GM19099 (cell line): ENCODE results near the gene EIF3B.

Experiments
- POLR2A ChIP-seq: IDR thresholded peaks from 3 replicates; pipeline ENCODE4 v1.6.1; 2011; ENCODE audit warnings: low read depth; ENCODE audit not compliant: insufficient read length; ENCODE audit errors: extremely low read depth

Gene EIF3B

DNA sequence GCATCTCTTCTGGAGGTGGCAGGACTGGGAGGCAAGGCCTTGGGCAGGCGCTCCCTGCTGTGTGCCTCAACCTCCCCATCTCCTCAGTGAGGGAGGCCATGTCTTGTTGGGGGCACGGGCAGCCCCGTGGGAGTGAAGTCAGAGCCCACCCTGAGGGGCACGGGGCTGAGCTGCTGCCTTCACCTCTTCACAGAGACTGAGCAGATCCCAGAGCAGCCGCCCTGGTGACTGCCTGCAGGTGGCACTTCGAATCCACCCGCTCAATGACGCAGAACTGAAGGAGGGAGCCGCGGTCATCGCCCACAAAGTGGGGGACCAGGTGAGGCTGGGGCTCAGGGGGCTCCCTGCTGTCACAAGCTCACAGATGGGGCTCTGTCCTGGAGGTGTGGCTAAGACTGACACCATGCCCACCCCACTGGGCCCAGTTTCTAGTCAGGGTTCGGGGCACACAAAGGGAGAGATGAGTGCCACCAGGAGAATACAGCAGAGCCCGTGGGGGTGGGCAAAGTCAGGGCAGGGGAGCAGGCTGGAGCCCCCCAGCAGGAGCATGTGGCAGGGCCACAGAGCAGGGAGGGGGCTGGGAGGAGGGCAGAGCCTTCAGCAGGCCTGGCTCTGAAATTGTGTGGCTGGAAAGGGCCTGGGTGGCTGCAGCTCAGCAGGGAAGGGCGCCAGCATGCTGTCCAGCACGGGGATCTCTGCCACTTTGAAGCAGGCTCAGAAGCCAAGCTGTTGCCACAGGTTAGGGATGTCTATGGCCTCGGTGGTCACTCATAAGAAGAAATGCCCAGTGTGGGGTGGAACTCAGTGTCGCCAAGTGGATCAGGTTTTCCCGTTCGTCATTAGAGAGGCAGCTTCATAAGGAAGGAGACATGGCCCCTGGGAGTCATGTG lies 30.0 kb downstream of the EIF3B start:
- no peak for TF ChIP-seq POLR2A

- no peak for TF ChIP-seq POLR2A
Measured at GRCh38 chr7:2386964-2387669, 32.5 kb downstream of the EIF3B start.

- no peak for TF ChIP-seq POLR2A
Measured at GRCh38 chr7:2387897-2388636, 33.4 kb downstream of the EIF3B start.

- TF ChIP-seq POLR2A: no peak
Measured at GRCh38 chr7:2388637-2388954, 34.0 kb downstream of the EIF3B start.

- TF ChIP-seq POLR2A: no peak
Measured at GRCh38 chr7:2393706-2394105, 39.1 kb downstream of the EIF3B start.

DNA sequence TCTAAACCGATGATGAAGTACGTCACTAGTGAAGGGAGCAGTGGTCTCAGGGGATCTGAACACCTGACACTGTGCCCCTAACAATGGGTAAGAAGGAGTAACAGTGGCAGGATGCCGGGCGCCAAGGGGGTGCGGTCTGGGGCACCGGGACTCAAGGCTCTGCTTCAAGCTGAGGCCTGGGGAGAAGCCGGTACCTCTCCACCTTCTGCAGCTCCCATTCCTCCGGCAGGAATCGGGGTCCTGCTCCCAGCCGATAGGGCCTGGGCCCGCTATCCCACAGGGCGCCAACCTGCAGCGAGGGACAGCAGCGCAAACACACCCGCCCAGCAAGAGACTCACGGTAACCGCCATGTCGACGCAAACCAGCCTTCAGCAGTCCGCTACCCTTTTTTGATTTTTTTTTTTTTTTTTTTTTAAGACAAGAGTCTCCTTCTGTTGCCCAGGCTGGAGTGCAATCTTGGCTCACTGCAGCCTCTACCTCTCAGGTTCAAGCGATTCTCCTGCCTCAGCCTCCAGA lies 40.0 kb downstream of the EIF3B start:
- no peak for TF ChIP-seq POLR2A

- no peak for TF ChIP-seq POLR2A
Measured at GRCh38 chr7:2398506-2398905, 43.9 kb downstream of the EIF3B start.

GRCh38 chr7:2399848-2400587 lies 45.4 kb downstream of the EIF3B start:
- TF ChIP-seq POLR2A: no peak

GRCh38 chr7:2402687-2403013 lies 48.0 kb downstream of the EIF3B start:
- no peak for TF ChIP-seq POLR2A

DNA sequence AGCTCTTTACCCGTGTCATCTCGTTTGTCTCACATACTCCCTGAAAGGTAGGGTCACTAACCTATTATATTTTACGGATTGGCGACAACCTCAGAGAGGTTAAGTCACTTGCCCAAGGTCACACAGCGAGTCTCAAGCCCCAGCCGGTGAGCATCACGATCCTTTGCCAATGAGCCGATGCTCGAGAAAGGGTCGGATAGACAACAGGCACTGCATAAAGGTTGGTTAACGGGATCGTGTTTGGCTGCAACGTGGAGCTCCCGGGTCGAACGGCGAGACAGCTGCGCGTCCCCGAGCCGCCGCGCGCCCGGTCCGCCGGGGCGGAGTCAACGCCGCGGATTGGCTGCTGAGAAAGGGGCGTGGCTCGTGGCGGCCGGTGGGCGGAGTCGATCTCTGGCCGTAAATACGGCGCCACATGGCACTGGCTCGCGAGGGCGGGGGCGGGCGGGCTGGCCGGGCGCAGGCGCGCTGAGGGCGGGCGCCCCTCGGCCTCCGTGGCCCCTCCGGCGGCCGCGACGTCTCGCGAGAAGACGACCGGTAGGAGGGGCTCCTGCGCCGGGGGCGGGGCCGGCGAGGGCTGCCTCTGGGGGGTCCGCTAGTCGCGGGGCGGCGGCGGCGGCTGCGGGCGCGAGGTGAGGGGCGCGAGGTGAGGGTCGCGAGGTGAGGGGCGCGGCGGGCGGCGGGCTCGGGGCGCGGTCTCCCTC lies 48.5 kb downstream of the EIF3B start, which contains the start of gene CHST12:
Gene CHST12 (plus strand): TSS at position 598 of the 704 bp plus-strand sequence. CDS start 29,029 bp downstream, outside the sequence.
- peak; percentile 67 for TF ChIP-seq POLR2A

GRCh38 chr7:2403718-2404648 lies 49.4 kb downstream of the EIF3B start:
- TF ChIP-seq POLR2A: no peak

DNA sequence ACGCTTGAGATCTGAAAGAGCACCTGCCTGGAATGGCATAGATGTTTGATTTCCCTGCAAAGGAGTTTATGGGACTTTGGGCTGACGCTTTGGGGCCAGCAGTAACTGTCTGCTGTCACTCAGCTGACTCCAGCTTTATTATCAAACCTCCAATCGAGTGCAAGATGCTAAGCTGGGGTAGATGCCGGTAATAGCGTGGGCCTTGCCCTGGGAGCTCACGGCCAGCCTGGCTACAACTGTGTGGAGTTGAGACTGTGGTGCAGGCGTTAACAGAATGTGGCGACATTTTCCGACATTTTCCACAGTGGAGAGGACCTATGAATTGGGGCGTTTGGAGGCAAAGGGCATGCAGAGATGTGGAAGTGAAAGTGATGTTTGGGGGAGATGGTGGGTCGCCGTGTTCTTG lies 50.1 kb downstream of the EIF3B start:
- no peak for TF ChIP-seq POLR2A

DNA sequence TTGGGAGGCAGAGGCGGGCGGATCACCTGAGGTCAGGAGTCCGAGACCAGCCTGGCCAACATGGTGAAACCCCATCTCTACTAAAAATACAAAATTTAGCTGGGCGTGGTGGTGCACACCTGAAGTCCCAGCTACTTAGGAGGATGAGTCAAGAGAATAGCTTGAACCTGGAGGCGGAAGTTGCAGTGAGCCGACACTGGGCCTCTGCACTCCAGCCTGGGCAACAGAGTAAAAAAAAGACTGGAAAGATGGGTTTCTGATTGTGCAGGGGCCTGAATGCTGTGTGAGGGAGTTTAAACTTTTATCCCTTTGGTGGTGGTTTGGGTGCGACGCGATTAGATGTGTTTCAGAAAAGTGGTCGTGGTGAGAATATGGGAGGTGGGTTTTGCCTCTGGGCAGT lies 50.6 kb downstream of the EIF3B start:
- no peak for TF ChIP-seq POLR2A
